Activated T-cell treated with anti-CD3 and anti-CD28 coated beads for 48 hours (primary cell): ENCODE results near the gene GLB1L.
"Not testable (repeated sequence)": the region's sequence is repeated elsewhere in the genome, so short reads cannot be mapped to it uniquely, and the experiment has no call there.

ENCODE experiments used
- DNase-seq: peaks from one replicate; pipeline ENCODE4 v3.0.0-alpha.2; 2020; ENCODE audit warnings: low read depth

Gene GLB1L

GRCh38 chr2:219245148-219245898 is at the start of gene GLB1L, which contains the start of gene STK16:
GLB1L (minus strand) TSS chr2:219245444; CDS start chr2:219243573, 1,871 bp downstream.
STK16 (plus strand) TSS chr2:219245479; CDS start chr2:219246000, 521 bp downstream.
- peak; percentile 86 for DNase-seq

- peak; percentile 89 for DNase-seq
These were observed 49.4 kb upstream of the GLB1L start for GRCh38 chr2:219294356-219295351.

GRCh38 chr2:219293736-219294231 is 48.5 kb upstream of the GLB1L start:
- no peak for DNase-seq

- DNase-seq, result no peak
These were observed 47.4 kb upstream of the GLB1L start for GRCh38 chr2:219292616-219293015.

GRCh38 chr2:219291910-219292490 is 46.8 kb upstream of the GLB1L start:
- DNase-seq, result no peak

GRCh38 chr2:219291394-219291793 is 46.1 kb upstream of the GLB1L start:
- no peak for DNase-seq

GRCh38 chr2:219290381-219291171 is 45.3 kb upstream of the GLB1L start:
- DNase-seq, result no peak

- DNase-seq, result no peak
These were observed 44.5 kb upstream of the GLB1L start for GRCh38 chr2:219289537-219290361.

GRCh38 chr2:219289195-219289536 is 43.9 kb upstream of the GLB1L start:
- no peak for DNase-seq

GRCh38 chr2:219287580-219288265 is 42.5 kb upstream of the GLB1L start:
- DNase-seq, result no peak

GRCh38 chr2:219287116-219287440 is 41.8 kb upstream of the GLB1L start:
- not testable (repeated sequence) for DNase-seq

- DNase-seq, result no peak
These were observed 41.3 kb upstream of the GLB1L start for GRCh38 chr2:219286436-219287115.

- no peak for DNase-seq
These were observed 40.7 kb upstream of the GLB1L start for GRCh38 chr2:219285894-219286425.

GRCh38 chr2:219285373-219285735 is 40.1 kb upstream of the GLB1L start:
- DNase-seq, result no peak

- no peak for DNase-seq
These were observed 39.5 kb upstream of the GLB1L start for GRCh38 chr2:219284501-219285372.

- no peak for DNase-seq
These were observed 37.8 kb upstream of the GLB1L start for GRCh38 chr2:219282943-219283581.

- no peak for DNase-seq
These were observed 37.1 kb upstream of the GLB1L start for GRCh38 chr2:219282375-219282774.

GRCh38 chr2:219281588-219281987 is 36.3 kb upstream of the GLB1L start:
- no peak for DNase-seq
